T-helper 2 cell treated with Interferon-gamma antibody and Interleukin-4, amounts not matched to agents 100 ng/mL and 5 ng/mL, for 36 hours (primary cell): ENCODE data around the gene USP26. TPM values are rescaled to one million over a fixed set of nuclear protein-coding genes. Genes with fewer than 3 reads are reported as not detected.
"Not testable (repeated sequence)": the region's sequence is repeated elsewhere in the genome, so short reads cannot be mapped to it uniquely, and the experiment has no call there.

ENCODE experiments used
- intact Hi-C: fragments of 100-400 bp; cut with micrococcal nuclease; formaldehyde crosslinking; loops from one replicate; pipeline ENCODE4 v1.15.1; 2023
- total RNA-seq: library from RNA; stranded (reverse); gene quantifications from 2 replicates; pipeline ENCODE4 v1.2.3, GENCODE V29; 2022

The USP26 gene
- total RNA-seq, result not detected in 2 replicates

GRCh38 chrX:133097031-133097430, at the start of gene USP26:
USP26 (minus strand) TSS chrX:133097109; CDS start chrX:133028220, 68,889 bp downstream.
- intact Hi-C loops, result no loop called here

GRCh38 chrX:133134282-133134681, 37.4 kb upstream of the USP26 start:
- intact Hi-C loops, result no loop called here

- intact Hi-C loops, result no loop called here
Observed at GRCh38 chrX:133120406-133120805, 23.5 kb upstream of the USP26 start.

- intact Hi-C loops, result no loop called here
Observed at GRCh38 chrX:133094098-133094731, 2.7 kb downstream of the USP26 start.

- intact Hi-C loops, result no loop called here
Observed at GRCh38 chrX:133090236-133090809, 6.6 kb downstream of the USP26 start.

GRCh38 chrX:133089411-133089810, 7.5 kb downstream of the USP26 start:
- intact Hi-C loops, result no loop called here

GRCh38 chrX:133085785-133086184, 11.1 kb downstream of the USP26 start:
- intact Hi-C loops, result no loop called here

- intact Hi-C loops, result not testable (repeated sequence)
Observed at GRCh38 chrX:133085056-133085455, 11.9 kb downstream of the USP26 start.

GRCh38 chrX:133083899-133084298, 13.0 kb downstream of the USP26 start:
- intact Hi-C loops, result no loop called here

- intact Hi-C loops, result no loop called here
Observed at GRCh38 chrX:133081990-133082389, 14.9 kb downstream of the USP26 start.

- intact Hi-C loops, result not testable (repeated sequence)
Observed at GRCh38 chrX:133077856-133078255, 19.1 kb downstream of the USP26 start.

- intact Hi-C loops, result no loop called here
Observed at GRCh38 chrX:133072566-133072965, 24.3 kb downstream of the USP26 start.

GRCh38 chrX:133068461-133068860, 28.4 kb downstream of the USP26 start:
- intact Hi-C loops, result no loop called here

- intact Hi-C loops, result no loop called here
Observed at GRCh38 chrX:133056341-133056740, 40.6 kb downstream of the USP26 start.

GRCh38 chrX:133054761-133055405, 42.0 kb downstream of the USP26 start:
- intact Hi-C loops, result no loop called here

GRCh38 chrX:133053861-133054598, 42.9 kb downstream of the USP26 start:
- intact Hi-C loops, result no loop called here

GRCh38 chrX:133048751-133049150, 48.2 kb downstream of the USP26 start:
- intact Hi-C loops, result no loop called here

GRCh38 chrX:133046601-133047000, 50.3 kb downstream of the USP26 start:
- intact Hi-C loops, result no loop called here

GRCh38 chrX:133045986-133046385, 50.9 kb downstream of the USP26 start:
- intact Hi-C loops, result no loop called here

- intact Hi-C loops, result not testable (repeated sequence)
Observed at GRCh38 chrX:133044145-133044786, 52.6 kb downstream of the USP26 start.

GRCh38 chrX:133042260-133042659, 54.6 kb downstream of the USP26 start:
- intact Hi-C loops, result no loop called here

GRCh38 chrX:133033010-133033409, 63.9 kb downstream of the USP26 start:
- intact Hi-C loops, result no loop called here
